ENCODE measurements around the gene TNFRSF25.

DNA sequence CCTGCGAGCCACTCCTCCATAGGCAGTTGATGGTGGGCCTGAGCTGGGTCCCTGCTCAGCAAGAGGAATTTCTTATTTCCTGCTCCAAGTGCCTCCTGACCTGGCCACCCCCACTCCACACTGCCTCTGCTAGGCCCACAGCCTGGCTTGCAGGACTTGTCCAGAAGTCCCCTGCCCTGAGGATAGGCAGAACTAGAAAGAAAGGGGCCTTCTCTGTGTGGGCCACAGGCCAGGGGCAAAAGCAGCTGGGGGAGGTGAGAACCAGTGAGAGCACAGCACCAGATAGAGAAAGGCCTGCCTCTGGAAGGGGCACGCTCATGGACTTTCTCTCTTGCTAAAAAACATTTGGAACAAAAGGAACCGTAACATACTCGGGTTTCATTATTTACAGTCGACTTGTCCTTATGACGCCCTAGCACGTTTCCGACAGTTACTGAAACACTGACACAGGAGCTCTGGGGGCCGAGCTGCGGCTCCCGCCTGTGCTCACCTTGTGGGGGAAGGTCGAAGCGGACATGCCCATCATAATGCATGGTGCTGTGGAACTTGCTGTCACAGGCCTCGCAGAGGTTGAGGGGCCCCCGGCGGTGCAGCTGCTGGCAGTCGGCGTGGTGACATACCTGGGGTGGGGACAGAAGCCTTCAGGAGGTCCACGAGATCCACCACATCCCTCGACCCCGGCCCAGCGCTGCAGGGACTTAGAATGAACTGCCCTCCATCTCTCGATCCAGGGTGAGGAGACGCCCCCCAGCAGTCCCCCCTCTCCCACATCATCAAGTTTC is 11.3 kb upstream of the TNFRSF25 start:
- TF ChIP-seq, protein P1, sequence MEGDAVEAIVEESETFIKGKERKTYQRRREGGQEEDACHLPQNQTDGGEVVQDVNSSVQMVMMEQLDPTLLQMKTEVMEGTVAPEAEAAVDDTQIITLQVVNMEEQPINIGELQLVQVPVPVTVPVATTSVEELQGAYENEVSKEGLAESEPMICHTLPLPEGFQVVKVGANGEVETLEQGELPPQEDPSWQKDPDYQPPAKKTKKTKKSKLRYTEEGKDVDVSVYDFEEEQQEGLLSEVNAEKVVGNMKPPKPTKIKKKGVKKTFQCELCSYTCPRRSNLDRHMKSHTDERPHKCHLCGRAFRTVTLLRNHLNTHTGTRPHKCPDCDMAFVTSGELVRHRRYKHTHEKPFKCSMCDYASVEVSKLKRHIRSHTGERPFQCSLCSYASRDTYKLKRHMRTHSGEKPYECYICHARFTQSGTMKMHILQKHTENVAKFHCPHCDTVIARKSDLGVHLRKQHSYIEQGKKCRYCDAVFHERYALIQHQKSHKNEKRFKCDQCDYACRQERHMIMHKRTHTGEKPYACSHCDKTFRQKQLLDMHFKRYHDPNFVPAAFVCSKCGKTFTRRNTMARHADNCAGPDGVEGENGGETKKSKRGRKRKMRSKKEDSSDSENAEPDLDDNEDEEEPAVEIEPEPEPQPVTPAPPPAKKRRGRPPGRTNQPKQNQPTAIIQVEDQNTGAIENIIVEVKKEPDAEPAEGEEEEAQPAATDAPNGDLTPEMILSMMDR (IDR thresholded peaks at IDR 0.05): no peak
- TF ChIP-seq POLR2A (IDR thresholded peaks at IDR 0.05): no peak

All from heart left ventricle (tissue), 13 donors.